ENCODE measurements around the gene MEIOSIN.
A peak's percentile ranks its signal among the peaks of the same experiment; 100 is the strongest.

The MEIOSIN gene

DNA sequence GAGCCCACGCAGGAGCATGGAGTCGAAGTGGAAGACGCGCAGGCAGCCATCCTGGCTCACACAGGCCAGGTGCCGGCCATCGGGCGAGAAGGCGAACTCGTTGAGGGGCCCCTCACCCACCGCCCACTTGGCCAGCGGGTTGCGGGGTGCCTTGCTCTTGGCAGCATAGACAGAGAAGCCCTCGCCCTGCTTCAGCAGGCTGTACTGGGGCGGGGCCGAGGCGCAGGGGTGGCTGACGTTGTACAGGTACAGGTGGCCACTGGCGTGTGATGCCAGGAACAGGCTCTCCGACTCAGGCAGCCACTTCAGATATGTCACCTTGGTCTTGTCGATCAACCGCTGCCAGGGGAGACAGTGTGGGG lies 53.3 kb downstream of the MEIOSIN start:
- Histone ChIP-seq H3K4me2 (ENCODE audit: insufficient read depth, low read length) (no peak overlapping the region), H3K4me1 (ENCODE audit: insufficient read depth, low read length) (peaks cover 10% of the 10 kb centered on the region), H3K27ac (ENCODE audit: low read length) (no peak overlapping the region), H3K4me3 (ENCODE audit: low read depth in 1 of 2, low read length in 2 of 2) (no peak overlapping the region), H3K9ac (ENCODE audit: low read depth, low read length) (no peak overlapping the region), H3K9me3 (ENCODE audit: insufficient read depth, low read length, severe bottlenecking) (no peaks in the 10 kb centered on the region), H3K79me2 (ENCODE audit: insufficient read depth, low read length) (peaks cover 12% of the 10 kb centered on the region), H4K20me1 (ENCODE audit: insufficient read depth, low read length) (peaks cover 43% of the 10 kb centered on the region), H3K36me3 (ENCODE audit: insufficient read depth, low read length) (peaks cover 53% of the 10 kb centered on the region), H3K27me3 (ENCODE audit: insufficient read depth, low read length, poor library complexity) (no peaks in the 10 kb centered on the region), H2AFZ (ENCODE audit: low read depth, low read length) (no peak overlapping the region)
- DNase-seq: no peak
- no peak for ATAC-seq (ENCODE audit: insufficient read depth, low read depth)
- TF ChIP-seq, protein P1, sequence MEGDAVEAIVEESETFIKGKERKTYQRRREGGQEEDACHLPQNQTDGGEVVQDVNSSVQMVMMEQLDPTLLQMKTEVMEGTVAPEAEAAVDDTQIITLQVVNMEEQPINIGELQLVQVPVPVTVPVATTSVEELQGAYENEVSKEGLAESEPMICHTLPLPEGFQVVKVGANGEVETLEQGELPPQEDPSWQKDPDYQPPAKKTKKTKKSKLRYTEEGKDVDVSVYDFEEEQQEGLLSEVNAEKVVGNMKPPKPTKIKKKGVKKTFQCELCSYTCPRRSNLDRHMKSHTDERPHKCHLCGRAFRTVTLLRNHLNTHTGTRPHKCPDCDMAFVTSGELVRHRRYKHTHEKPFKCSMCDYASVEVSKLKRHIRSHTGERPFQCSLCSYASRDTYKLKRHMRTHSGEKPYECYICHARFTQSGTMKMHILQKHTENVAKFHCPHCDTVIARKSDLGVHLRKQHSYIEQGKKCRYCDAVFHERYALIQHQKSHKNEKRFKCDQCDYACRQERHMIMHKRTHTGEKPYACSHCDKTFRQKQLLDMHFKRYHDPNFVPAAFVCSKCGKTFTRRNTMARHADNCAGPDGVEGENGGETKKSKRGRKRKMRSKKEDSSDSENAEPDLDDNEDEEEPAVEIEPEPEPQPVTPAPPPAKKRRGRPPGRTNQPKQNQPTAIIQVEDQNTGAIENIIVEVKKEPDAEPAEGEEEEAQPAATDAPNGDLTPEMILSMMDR (IDR thresholded peaks at IDR 0.05; ENCODE audit: borderline replicate concordance, extremely low read depth, low read length, poor library complexity, severe bottlenecking): no peak

- Histone ChIP-seq H3K4me2 (ENCODE audit: insufficient read depth, low read length) (no peak overlapping the region), H3K4me1 (ENCODE audit: insufficient read depth, low read length) (peaks cover 21% of the 10 kb centered on the region), H3K79me2 (ENCODE audit: insufficient read depth, low read length) (peaks cover 19% of the 10 kb centered on the region)
Measured at GRCh38 chr19:45789035-45789786, 56.0 kb downstream of the MEIOSIN start.

GRCh38 chr19:45790942-45791341 lies 57.7 kb downstream of the MEIOSIN start:
- TF ChIP-seq, protein P1 (IDR thresholded peaks at IDR 0.05; ENCODE audit: borderline replicate concordance, extremely low read depth, low read length, poor library complexity, severe bottlenecking): no peak
- no peak for TF ChIP-seq EZH2 (IDR thresholded peaks at IDR 0.05; ENCODE audit: borderline replicate concordance, low read depth, low read length, severe bottlenecking)

More at GRCh38 chr19:45789035-45789786, 56.0 kb downstream of the MEIOSIN start:
- H3K4me3 ChIP-seq (ENCODE audit: low read depth in 1 of 2, low read length in 2 of 2): no peak overlapping the region
- TF ChIP-seq EZH2 (IDR thresholded peaks at IDR 0.05; ENCODE audit: borderline replicate concordance, low read depth, low read length, severe bottlenecking): no peak
- TF ChIP-seq, protein P1 (IDR thresholded peaks at IDR 0.05; ENCODE audit: borderline replicate concordance, extremely low read depth, low read length, poor library complexity, severe bottlenecking): no peak
- H3K36me3 ChIP-seq (ENCODE audit: insufficient read depth, low read length): peaks cover 53% of the 10 kb centered on the region
- H3K27ac ChIP-seq (ENCODE audit: low read length): no peak overlapping the region
- DNase-seq: no peak
- no peak overlapping the region for H3K9ac ChIP-seq (ENCODE audit: low read depth, low read length)
- H2AFZ ChIP-seq (ENCODE audit: low read depth, low read length): no peak overlapping the region
- peaks cover 47% of the 10 kb centered on the region for H4K20me1 ChIP-seq (ENCODE audit: insufficient read depth, low read length)
- no peak for ATAC-seq (ENCODE audit: insufficient read depth, low read depth)
- H3K27me3 ChIP-seq (ENCODE audit: insufficient read depth, low read length, poor library complexity): no peaks in the 10 kb centered on the region
- H3K9me3 ChIP-seq (ENCODE audit: insufficient read depth, low read length, severe bottlenecking): no peaks in the 10 kb centered on the region

More at GRCh38 chr19:45790942-45791341, 57.7 kb downstream of the MEIOSIN start:
- no peak overlapping the region; the same call in 1 of the 2 replicates for H3K9ac ChIP-seq (ENCODE audit: low read depth, low read length)
- H2AFZ ChIP-seq (ENCODE audit: low read depth, low read length): no peak overlapping the region
- peaks cover 34% of the 10 kb centered on the region for H4K20me1 ChIP-seq (ENCODE audit: insufficient read depth, low read length)
- H3K4me3 ChIP-seq (ENCODE audit: low read depth in 1 of 2, low read length in 2 of 2): peak overlapping the region in 1 of 2 experiments; percentile 90; a peak in 1 of 4 replicates
- H3K9me3 ChIP-seq (ENCODE audit: insufficient read depth, low read length, severe bottlenecking): no peaks in the 10 kb centered on the region
- H3K27me3 ChIP-seq (ENCODE audit: insufficient read depth, low read length, poor library complexity): no peaks in the 10 kb centered on the region
- H3K36me3 ChIP-seq (ENCODE audit: insufficient read depth, low read length): peaks cover 40% of the 10 kb centered on the region
- DNase-seq: peak; percentile 63
- peaks cover 19% of the 10 kb centered on the region for H3K79me2 ChIP-seq (ENCODE audit: insufficient read depth, low read length)
- peaks cover 21% of the 10 kb centered on the region for H3K4me1 ChIP-seq (ENCODE audit: insufficient read depth, low read length)
- peak overlapping the region; percentile 86 for H3K4me2 ChIP-seq (ENCODE audit: insufficient read depth, low read length)
- ATAC-seq (ENCODE audit: insufficient read depth, low read depth): peak; percentile 65
- H3K27ac ChIP-seq (ENCODE audit: low read length): no peak overlapping the region
